Stimulated activated CD8-positive, alpha-beta memory T cell treated with anti-CD3 and anti-CD28 coated beads, Interleukin-15, amount 100 ng/mL, for 24 hours (primary cell): ENCODE measurements around the gene XAB2.
"Not testable (repeated sequence)": the region's sequence is repeated elsewhere in the genome, so short reads cannot be mapped to it uniquely, and the experiment has no call there.

Experiments used
- DNase-seq: peaks from one replicate; pipeline ENCODE4 v3.0.0-alpha.2; 2020; ENCODE audit warnings: low read depth

Gene XAB2

DNA sequence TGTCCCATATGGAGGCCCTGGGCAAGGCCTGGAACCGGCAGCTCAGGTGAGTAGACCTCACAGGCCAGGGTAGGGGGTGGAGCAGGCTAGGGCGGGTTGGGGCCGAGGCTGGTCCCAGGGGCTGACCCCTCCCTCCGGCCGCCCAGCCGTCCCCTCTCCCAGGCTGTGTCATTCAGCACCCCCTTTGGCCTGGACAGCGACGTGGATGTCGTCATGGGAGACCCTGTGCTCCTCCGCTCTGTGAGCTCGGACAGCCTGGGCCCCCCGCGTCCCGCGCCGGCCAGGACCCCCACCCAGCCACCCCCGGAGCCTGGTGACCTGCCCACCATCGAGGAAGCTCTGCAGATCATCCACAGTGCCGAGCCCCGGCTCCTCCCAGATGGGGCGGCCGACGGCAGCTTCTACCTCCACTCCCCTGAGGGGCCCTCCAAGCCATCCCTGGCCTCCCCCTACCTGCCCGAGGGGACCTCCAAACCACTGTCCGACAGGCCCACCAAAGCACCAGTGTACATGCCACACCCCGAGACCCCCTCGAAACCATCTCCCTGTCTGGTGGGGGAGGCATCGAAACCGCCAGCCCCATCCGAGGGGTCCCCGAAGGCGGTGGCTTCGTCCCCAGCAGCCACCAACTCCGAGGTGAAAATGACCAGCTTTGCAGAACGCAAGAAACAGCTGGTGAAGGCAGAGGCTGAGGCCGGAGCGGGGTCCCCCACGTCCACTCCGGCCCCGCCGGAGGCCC lies 17.6 kb downstream of the XAB2 start:
- no peak for DNase-seq

DNA sequence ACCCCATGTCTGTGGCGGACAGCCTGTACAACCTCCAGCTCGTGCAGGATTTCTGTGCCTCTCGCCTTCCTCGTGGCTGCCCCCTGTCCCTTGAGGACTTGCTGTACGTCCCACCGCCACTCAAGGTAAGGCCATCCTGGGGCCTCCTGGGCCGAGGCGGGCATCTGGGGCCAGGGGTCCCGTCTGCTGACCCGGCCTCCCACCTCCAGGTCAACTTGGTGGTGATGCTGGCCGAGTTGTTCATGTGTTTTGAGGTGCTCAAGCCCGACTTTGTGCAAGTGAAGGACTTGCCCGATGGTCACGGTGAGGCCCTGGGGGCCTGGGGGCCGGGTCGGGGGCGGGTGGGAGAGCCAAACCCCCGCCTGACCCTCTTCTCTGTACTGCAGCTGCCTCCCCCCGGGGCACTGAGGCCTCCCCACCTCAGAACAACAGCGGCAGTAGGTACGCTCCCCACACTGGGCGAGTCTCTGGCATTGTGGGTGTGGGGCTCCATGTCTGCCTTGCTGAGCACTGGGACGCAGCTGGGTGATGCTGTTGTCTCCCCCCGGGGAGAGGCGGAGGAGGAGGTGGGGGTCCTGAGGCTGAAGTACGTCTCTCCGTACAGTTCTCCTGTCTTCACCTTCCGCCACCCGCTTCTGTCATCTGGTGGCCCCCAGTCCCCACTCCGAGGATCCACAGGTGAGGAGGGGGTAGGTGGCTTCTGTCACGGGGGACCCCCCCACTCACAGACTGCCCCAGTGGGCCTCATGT lies 18.7 kb downstream of the XAB2 start:
- DNase-seq = no peak

DNA sequence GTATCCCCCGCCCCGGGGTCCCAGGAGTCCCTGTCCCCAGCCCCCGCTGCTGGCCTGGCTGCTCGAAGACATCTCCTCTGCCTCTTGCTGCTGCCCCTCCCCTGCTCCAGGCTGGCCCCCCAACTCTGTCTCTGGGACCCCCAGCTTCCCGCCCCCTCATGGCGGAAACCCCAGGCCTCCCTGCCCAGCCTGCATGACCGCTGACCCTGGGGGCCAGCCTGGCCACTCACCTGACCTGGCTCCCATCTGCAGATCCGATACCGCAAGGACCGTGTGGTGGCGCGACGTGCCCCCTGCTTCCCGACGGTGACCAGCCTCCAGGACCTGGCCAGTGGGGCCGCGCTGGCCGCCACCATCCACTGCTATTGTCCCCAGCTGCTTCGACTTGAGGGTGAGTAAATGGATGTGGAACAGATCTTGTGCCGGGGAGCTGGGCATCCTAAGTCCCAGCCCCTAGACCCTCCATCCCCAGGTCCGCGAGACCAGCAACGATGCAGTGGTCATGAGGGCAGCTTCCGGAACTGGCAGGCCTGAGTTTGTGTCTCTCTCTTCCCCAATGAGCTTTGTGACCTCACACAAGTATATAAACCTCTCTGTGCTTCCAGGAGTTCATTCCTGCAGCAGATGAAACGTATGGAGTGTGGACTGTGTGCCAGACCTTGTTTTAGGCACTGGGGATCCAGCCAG lies 21.3 kb downstream of the XAB2 start:
- no peak for DNase-seq

DNA sequence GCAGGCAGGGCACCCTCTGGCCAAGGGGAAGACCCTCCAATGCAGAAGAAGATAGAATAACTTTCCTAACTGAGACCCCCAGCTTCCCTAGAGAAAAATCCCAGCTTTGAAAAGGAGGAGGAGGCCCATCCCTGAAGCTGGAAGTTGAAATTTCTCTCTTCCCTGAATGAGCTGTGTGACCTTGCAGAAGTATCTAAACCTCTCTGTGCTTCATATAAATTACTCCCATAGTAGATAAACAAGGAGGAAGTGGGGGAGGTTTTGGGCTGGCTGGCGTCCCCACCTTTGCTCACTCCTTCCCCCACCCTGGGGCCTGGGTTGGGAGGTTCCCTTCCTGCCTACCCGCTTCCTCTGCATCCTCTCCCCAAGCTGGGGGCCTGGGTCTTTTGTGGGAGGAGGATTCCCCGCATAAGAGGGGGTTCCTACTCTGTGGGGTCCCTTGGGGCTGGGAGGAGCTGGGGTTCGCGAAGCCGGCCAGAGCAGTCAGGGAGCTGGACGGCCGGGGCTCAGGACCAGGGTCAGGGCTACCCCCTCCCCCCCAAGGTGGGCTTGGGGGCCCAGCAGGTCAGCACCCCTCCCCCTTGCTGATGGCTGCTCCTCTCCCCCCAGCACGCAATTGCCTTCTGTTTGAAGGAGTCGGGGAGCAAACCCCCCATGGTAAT lies 22.0 kb downstream of the XAB2 start:
- DNase-seq = no peak

DNA sequence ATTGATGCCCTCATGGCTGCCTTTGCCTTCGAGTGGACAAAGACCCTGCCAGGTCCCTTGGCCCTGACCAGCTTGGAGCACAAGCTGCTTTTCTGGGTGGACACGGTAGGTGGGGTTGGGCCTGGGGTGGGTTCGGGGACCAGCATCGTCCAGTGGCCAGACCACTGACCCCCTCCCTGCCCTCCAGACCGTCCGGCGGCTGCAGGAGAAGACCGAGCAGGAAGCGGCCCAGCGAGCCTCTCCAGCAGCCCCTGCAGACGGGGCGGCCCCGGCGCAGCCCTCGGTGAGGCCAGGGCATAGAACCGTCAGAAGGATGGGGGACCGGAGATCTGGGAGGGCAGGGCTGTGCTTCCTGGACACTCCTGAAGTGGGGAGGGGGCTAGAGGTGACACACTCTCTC lies 23.1 kb downstream of the XAB2 start:
- DNase-seq = no peak

DNA sequence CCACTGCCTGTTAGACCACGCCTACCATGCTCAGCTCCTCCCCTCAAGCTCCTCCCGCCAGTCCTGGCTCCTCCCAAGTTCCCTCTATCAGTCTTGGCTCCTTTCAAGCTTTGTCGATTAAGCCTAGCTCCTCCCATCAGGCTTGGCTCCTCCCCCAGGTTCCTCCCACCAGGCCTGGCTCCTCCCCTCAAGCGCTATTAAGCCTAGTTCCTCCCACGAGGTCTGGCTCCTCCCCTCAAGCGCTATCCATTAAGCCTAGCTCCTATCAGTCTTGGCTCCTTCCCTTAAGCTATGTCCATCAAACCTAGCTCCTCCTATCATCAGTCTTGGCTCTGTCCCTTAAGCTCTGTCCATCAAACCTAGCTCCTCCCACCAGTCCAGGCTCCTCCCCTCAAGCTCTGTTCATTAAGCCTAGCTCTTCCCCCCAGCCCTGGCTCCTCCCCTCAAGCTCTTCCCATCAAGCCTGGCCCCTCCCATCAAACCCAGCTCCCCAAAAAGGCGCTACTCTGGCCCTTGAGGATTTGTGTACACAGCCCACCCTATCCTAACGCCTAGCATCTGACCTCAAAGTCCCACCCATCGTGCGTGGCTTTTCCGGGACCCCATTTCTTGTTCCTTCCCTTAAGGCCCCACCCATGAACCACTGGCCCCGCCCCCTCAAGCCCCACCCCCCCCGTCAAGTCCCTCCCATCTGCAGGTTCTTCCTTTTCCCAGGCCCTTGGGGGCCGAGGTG lies 23.7 kb downstream of the XAB2 start:
- DNase-seq = no peak

DNA sequence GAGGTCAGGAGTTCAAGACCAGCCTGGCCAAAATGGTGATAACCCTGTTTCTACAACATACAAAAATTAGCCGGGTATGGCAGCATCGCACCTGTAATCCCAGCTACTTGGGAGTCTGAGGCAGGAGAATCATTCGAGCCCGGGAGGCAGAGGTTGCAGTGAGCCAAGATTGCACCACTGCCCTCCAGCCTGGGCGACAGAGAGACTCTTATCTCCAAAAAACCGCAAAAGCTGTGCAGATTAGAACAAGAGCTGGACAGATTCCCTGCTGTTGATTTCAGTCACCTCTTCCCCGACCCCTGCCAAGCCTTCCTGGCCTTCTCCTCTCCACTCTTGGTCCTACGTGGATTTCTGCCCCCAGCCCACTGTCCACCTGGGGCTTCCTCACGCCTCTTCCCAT lies 25.4 kb downstream of the XAB2 start:
- no peak for DNase-seq

DNA sequence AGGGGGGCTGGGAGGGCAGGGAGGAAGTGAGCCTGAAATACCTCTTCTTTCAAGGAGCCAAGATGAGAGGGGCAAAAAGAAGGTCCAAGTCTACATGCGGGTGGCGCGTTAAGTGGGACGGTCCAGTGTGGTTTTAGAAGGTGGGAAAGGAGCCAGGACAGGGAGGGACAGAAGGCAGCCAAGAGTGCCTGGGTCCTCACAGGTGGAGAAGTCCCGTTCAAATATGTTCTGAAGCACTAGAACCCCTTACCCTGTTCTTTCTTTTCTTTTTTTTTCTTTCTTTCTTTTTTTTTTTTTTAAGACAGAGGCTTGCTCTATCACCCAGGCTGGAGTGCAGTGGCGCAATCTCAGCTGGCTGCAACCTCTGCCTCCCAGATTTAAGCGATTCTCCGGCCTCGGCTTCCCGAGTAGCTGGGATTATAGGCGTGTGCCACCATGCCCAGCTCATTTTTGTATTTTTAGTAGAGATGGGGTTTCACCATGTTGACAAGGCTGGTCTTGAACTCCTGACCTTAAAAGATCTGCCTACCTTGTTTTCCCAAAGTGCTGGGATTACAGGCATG lies 26.3 kb downstream of the XAB2 start:
- DNase-seq = no peak

DNA sequence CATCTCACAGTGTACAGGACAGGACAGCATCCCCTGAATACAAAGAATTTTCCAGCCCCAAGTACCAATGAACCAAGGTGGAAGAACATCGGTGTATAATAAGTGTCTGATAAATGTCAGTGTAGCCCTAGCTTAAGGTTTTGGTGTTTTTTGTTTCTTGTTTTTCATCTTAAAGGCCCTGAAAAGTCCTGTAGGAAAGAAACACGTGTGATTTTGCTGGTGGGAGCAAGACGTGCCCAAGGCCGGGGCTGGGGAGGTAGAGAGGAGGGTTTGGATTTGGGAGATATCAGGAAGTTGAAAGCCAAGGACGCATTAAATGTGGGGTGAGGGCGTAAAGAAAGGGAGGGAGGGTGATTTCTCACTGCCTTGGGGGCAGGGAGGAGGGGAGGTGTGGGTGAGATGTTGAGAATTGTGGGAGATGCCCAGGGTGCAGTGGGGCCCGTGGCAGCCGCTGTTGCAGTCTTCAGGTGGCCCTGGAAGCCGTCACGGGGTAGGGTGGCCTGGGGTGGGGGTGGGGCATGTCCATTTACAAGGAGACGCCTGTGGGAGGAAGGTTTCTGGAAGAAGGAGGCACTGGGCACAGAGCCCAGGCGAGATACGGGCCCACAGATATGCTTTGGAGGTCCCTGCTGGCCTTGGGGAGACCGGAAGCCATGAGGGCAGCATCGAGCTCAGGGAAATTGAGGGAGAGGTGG lies 27.0 kb downstream of the XAB2 start:
- no peak for DNase-seq

DNA sequence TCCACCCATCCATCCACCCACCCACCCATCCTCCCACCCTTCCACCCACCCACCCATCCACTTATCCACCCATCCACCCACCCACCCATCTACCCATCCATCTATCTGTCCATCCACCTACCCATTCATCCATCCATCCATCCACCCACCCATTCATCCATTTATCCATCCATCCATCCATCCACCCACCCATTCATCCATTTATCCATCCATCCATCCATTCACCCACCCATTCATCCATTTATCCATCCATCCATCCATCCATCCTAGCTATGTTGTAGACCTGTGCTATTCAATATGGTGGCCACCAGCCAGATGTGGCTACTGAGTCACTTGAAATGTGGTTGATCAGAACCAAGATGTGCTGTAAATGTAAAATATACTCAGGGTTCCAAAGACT lies 28.6 kb downstream of the XAB2 start:
- DNase-seq = no peak

DNA sequence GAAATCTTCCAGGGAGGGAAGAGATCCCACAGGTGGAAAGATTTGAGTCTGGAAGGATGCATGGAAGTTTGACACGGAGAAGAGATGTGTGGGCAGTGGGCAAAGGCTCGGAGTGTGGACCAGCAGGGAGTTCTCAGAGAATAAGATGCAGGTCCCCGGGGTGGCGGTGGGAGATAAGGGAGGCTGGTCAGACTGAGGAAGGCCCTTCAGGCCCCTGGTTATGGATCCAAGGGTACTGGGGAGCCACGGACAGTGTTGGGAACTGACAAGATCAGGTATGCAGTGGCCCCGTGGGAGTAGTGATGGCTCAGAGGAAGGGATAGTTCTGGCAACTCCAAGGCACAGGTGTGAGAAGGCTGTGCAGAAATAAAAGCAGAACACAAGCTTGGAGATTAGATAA lies 31.2 kb downstream of the XAB2 start:
- no peak for DNase-seq

DNA sequence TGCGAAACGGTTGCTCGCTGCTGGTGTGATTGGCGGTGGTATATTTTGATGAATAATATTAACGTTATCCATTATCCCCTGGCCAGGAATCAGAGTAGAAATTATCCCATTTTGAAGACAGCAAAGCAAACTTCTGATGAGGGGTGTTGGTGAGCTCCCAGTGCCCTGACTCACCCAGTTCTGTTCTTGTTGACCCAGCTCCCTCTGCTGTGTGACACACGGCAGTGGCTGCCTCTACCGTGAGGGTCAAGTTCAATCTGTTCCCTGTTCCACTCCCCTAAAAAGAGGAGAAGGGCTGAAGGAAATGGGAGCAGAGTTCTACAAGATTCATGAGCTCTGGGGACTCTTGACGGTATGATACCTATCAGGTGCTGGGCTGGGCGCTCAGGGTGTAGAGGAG lies 31.7 kb downstream of the XAB2 start:
- no peak for DNase-seq

DNA sequence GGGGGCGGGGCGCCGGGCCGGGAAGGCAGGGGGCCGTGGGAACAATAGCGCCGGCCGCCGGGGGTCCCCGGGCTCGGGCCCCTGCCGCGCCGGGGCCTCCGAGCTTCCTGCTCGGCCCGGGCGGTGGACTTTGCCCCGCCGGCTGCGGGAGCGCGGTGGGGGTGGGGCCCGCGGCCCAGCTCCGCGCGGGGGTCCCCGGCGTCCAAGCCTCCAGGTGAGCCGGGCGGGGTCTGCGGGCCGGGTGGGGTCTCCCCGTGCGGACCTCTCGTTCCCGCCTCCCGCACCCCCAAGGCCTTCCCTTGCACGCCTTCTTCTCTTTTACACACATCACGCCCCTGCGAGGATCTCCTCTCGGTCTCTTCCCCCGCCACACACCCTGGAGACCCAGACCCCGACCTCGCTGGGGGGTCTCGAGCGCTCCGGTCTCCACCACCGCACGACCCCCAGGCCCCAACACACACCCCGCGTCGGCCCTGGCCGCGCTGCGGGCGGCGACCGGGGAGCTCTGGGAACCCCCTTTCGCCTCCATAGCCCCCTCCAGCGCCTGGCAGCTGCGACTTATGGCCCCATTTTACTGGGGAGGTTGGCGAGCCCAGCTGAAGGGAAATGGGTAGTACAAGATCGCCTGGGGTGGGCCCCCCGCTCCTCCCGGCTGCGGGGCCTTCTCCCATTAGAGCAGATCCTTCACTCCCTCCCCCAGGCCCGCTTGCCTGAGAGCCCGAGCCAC lies 33.0 kb downstream of the XAB2 start:
- DNase-seq = no peak

DNA sequence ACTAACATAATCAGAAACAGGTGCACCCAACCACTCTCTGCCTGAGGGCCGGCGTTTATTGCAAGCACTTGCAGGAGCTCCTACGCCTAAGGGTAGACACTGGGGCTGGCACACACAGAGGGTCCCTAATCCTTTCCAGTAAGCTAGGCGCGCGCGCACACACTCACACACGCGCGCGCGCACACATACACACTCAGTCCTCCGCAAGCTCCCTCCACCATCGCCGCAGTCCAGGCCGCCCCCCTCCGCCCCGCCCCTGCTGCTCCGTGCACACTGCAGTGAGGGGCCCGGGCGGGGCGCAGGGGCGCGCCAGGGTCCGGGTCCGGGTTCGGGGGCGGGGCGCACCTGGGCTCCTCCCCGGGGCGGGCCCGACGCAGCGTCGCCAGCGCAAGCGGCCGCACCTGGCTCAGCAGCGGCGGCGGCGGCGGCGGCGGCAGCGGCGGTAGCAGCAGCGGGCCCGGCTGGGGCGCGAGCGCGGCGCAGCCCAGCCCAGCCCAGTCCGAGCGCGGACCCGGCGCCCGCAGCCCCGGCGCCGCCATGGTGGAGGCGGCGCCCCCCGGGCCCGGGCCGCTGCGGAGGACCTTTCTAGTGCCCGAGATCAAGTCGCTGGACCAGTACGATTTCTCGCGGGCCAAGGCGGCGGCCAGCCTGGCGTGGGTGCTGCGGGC lies 33.7 kb downstream of the XAB2 start, which contains the start of gene CAMSAP3:
Gene CAMSAP3, plus strand, starts transcription at position 398 of the 668 bp plus-strand sequence. Its CDS starts 140 bp downstream, at position 538.
- DNase-seq = peak; percentile 19

DNA sequence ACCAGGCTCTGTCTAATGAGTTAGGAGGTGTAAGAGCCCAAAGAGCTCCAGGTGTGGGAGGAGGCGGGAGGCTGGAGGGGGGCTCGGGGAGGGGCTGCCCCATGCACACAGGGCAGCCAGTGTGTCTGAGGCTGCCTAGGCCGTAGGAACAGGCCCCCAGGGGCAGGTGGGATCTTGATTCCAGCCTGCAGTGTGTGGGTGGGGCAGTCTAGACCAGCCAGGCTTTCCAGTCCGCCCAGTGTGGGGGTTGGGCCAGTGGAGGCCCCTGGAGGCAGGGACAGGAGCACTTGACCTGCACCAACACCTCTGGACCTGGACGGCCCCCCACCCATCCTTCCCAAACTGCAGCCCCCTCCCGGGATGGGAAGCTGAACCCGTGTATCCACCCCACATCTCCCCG lies 39.1 kb downstream of the XAB2 start:
- no peak for DNase-seq

DNA sequence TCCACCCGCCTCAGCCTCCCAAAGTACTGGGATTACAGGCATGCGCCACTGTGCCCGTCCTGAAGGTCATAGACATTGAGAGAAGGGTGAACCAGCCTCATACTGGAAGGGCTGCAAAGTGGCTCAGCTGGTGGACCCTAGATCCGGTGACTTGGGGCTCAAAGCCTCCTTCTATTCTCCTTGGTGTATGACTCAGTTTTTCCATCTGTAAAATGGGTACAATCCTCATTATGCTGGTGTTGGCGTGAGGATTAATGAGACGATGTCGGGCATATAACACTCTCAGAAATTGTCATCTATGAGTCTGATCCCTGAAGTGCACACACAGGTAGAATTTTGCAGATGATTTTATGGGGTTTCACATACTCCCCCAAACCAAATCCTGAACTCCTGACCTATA lies 39.5 kb downstream of the XAB2 start:
- DNase-seq = no peak

DNA sequence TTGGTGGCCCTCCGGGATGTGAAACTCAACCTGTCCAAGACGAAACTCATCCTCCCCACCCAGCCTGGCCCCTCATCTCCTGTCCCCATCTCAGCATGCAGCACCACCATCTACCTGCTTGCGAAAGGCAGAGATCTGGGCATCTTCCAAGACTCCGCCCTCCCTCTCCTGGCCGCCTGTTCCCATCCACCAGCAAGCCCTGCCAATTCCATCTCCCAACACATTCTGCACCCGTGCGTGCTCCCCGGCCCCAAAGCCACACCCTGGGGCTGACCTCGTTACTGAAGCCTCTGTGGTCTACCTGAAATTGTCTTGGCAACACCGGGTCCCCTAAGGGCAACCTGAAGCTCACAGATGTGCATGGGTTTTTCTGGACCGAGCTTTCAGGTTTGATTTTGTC lies 46.9 kb downstream of the XAB2 start:
- DNase-seq = no peak

DNA sequence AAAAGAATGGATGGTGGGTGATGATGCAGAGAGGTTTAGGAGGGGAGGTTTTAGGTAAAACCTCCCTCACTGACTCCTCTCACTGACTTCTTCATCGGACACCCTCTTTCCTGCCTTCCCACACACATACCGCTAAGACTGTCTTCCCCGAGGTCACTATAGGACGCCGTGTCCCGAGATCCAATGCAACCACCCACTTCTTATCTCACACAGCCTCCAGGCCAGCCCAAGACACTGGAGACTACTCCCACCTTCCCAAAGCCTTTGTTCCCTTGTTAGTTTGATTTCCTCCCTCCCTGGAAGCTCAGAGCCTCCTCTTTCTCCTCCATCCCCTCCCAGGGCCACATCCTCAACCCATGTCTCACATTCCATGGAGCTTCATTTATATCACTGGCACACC lies 50.2 kb downstream of the XAB2 start:
- no peak for DNase-seq

DNA sequence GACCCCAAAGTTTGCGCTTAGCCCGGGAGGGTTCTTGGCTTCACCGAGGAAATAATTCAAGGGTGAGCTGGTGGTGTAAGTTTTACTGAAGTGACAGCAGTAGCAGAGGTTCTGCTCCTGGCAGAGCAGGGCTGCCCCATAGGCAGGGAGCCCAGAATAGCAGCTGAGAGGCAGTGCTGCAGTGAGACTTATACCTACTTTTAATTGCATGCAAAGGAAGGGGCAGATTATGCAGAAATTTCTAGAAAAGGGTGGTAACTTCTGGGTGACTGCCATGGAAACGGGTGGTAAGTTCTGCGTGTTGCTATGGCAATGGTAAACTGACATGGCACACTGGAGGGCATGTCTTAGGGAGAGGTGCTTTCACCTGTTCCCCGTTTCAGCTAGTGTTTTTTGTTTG lies 51.2 kb downstream of the XAB2 start:
- DNase-seq = no peak

DNA sequence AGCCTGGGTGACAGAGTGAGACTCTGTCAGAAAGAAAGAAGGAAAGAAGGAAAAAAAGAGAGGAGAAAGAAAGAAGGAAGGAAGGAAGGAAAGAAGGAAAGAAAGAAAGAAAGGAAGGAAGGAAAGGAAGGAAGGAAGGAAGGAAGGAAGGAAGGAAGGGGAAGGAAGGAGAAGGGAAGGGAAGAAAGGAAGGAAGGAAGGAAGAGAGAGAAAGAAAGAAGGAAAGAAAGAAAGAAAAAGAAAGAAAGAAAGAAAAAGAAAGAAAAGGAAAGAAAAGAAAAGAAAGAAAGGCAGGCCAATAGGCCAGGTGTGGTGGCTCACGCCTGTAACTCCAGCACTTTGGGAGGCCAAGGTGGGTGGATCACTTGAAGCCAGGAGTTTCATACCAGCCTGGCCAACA lies 51.9 kb downstream of the XAB2 start:
- not testable (repeated sequence) for DNase-seq
